ENCODE data around the gene GPD2. TPM values are rescaled to one million over a fixed set of nuclear protein-coding genes. Genes with fewer than 3 reads are reported as not detected.
A peak's percentile ranks its signal among the peaks of the same experiment; 100 is the strongest.

GPD2 gene
- 10 to 100 TPM; 61.1 to 76.2 TPM for total RNA-seq

GRCh38 chr2:156435718-156436496, at the start of gene GPD2:
GPD2 (plus strand) TSS chr2:156436379; CDS start chr2:156476106, 39,727 bp downstream.
- Histone ChIP-seq H3K4me3 (peak within 1 kb of the TSS; percentile 63), H3K27ac (peak within 1 kb of the TSS; percentile 98), H3K4me1 (no peaks in the 10 kb centered on the region), H3K36me3 (no peaks in the 10 kb centered on the region), H3K9ac (ENCODE audit: low read depth in 2 of 2, low read length in 2 of 2) (peak within 1 kb of the TSS; percentile 84 to 89), H3K27me3 (no peaks in the 10 kb centered on the region), H3K9me3 (no peaks in the 10 kb centered on the region)
- TF ChIP-seq, protein P1, sequence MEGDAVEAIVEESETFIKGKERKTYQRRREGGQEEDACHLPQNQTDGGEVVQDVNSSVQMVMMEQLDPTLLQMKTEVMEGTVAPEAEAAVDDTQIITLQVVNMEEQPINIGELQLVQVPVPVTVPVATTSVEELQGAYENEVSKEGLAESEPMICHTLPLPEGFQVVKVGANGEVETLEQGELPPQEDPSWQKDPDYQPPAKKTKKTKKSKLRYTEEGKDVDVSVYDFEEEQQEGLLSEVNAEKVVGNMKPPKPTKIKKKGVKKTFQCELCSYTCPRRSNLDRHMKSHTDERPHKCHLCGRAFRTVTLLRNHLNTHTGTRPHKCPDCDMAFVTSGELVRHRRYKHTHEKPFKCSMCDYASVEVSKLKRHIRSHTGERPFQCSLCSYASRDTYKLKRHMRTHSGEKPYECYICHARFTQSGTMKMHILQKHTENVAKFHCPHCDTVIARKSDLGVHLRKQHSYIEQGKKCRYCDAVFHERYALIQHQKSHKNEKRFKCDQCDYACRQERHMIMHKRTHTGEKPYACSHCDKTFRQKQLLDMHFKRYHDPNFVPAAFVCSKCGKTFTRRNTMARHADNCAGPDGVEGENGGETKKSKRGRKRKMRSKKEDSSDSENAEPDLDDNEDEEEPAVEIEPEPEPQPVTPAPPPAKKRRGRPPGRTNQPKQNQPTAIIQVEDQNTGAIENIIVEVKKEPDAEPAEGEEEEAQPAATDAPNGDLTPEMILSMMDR (IDR thresholded peaks at IDR 0.05): no peak
- intact Hi-C loops (cut with DNase I): loop anchor here (2.0 to 5.0 kb wide), 2 partner anchors 35 to 94 kb away; no protein-coding TSS in a partner anchor
- peak; percentile 91 for DNase-seq

- Histone ChIP-seq H3K27me3 (no peaks in the 10 kb centered on the region), H3K4me3 (no peak overlapping the region), H3K36me3 (no peaks in the 10 kb centered on the region), H3K9me3 (no peaks in the 10 kb centered on the region), H3K27ac (no peak overlapping the region), H3K9ac (ENCODE audit: low read depth in 2 of 2, low read length in 2 of 2) (no peak overlapping the region), H3K4me1 (no peaks in the 10 kb centered on the region)
- intact Hi-C loops (cut with DNase I): no loop called here
- TF ChIP-seq, protein P1 (IDR thresholded peaks at IDR 0.05): no peak
- no peak for DNase-seq
These were observed 42.0 kb upstream of the GPD2 start for GRCh38 chr2:156394033-156394741.

- TF ChIP-seq, protein P1 (IDR thresholded peaks at IDR 0.05): no peak
- Histone ChIP-seq H3K27ac (no peak overlapping the region), H3K9me3 (no peaks in the 10 kb centered on the region), H3K9ac (ENCODE audit: low read depth in 2 of 2, low read length in 2 of 2) (no peak overlapping the region), H3K27me3 (no peaks in the 10 kb centered on the region), H3K4me3 (no peak overlapping the region), H3K4me1 (peaks cover 6% of the 10 kb centered on the region), H3K36me3 (no peaks in the 10 kb centered on the region)
- intact Hi-C loops (cut with DNase I): loop anchor here (5.0 kb wide), 1 partner anchor 49 kb away; no protein-coding TSS in a partner anchor
- no peak for DNase-seq
These were observed 40.1 kb upstream of the GPD2 start for GRCh38 chr2:156396126-156396525.

GRCh38 chr2:156397229-156397628, 39.0 kb upstream of the GPD2 start:
- DNase-seq: no peak

DNA sequence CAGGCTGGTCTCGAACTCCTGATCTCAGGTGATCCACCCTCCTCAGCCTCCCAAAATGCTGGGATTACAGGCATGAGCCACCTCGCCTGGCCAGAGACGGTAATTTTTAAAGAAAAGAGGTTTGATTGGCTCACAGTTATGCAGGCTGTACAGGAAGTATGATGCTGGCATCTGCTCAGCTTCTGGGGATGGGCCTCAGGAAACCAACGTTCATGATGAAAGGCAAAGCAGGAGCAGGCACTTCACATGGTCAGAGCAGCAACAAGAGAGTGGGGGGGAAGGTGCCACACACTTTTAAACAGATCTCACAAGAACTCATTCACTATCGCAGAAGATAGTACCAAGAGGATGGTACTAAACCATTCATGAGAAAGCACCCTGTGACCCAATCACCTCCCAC, 38.0 kb upstream of the GPD2 start:
- Histone ChIP-seq H3K4me1 (peaks cover 6% of the 10 kb centered on the region), H3K4me3 (no peak overlapping the region), H3K9ac (ENCODE audit: low read depth in 2 of 2, low read length in 2 of 2) (no peak overlapping the region), H3K27me3 (no peaks in the 10 kb centered on the region), H3K36me3 (no peaks in the 10 kb centered on the region), H3K27ac (no peak overlapping the region), H3K9me3 (no peaks in the 10 kb centered on the region)
- DNase-seq: no peak
- TF ChIP-seq, protein P1 (IDR thresholded peaks at IDR 0.05): no peak
- intact Hi-C loops (cut with DNase I): loop anchor here (5.0 kb wide), 1 partner anchor 51 kb away; no protein-coding TSS in a partner anchor

More at GRCh38 chr2:156397229-156397628, 39.0 kb upstream of the GPD2 start:
- Histone ChIP-seq H3K9me3 (no peaks in the 10 kb centered on the region), H3K9ac (ENCODE audit: low read depth in 2 of 2, low read length in 2 of 2) (no peak overlapping the region), H3K27ac (no peak overlapping the region), H3K4me1 (peaks cover 6% of the 10 kb centered on the region), H3K27me3 (no peaks in the 10 kb centered on the region), H3K36me3 (no peaks in the 10 kb centered on the region), H3K4me3 (no peak overlapping the region)
- intact Hi-C loops (cut with DNase I): loop anchor here (5.0 kb wide), 1 partner anchor 50 kb away; no protein-coding TSS in a partner anchor
- TF ChIP-seq, protein P1 (IDR thresholded peaks at IDR 0.05): no peak

Data from colonic mucosa (tissue), 4 donors.